GM12878 (cell line): Measurements from ENCODE around the gene N4BP2L2. TPM values are rescaled to one million over a fixed set of nuclear protein-coding genes. Genes with fewer than 3 reads are reported as not detected.

Experiments
- ATAC-seq: fragments of 200-7000 bp; cut with Tn5 transposase; 3 replicates; pipeline ENCODE4 v1.9.1; 2020; ENCODE audit warnings: mild to moderate bottlenecking, moderate library complexity
- BruUV-seq: library from RNA; stranded (reverse); fragments of 400-500 nt; replicated peaks from 2 replicates; lab custom pipeline; 2021; lab: Mats Ljungman, UMichigan
- CTCF ChIA-PET: fragments of 300-600 bp; sonication (Branson Sonifier 250); formaldehyde crosslinking; extraction: SDS; loops from one replicate; lab custom pipeline; 2021; ENCODE audit warnings: inconsistent platforms; lab: Yijun Ruan, JAX
- POLR2A ChIA-PET: fragments of 350-600 bp; formaldehyde crosslinking; extraction: SDS; loops from one replicate; lab custom pipeline; 2021; ENCODE audit warnings: inconsistent platforms; lab: Charles Lee
- RAD21 ChIA-PET: fragments of 300-600 bp; sonication (Branson Sonifier 250); formaldehyde crosslinking; loops from one replicate; lab custom pipeline; 2023; ENCODE audit warnings: antibody characterized with exemption; ENCODE audit not compliant: unreplicated experiment; lab: Charles Lee
- SMC1A ChIA-PET: fragments of 300-600 bp; sonication (Branson Sonifier 250); formaldehyde crosslinking; loops from one replicate; lab custom pipeline; 2023; ENCODE audit not compliant: unreplicated experiment, uncharacterized antibody; lab: Charles Lee
- DNase-seq: peaks from one replicate; pipeline ENCODE4 v3.0.0-alpha.2; 2011; ENCODE audit warnings: low read depth, low spot score
- FAIRE-seq: peaks from 3 replicates; lab custom pipeline; 2011; peaks lifted over from hg19 to GRCh38; lab: Jason Lieb, UNC
- H2AFZ ChIP-seq: 2 replicates; pipeline ENCODE4 v1.6.0; 2011; ENCODE audit warnings: low read depth, low read length, control low read depth; ENCODE audit not compliant: control insufficient read depth
- H3K27ac ChIP-seq: 2 replicates; pipeline ENCODE4 v1.5.1; 2011; ENCODE audit warnings: control low read depth; ENCODE audit not compliant: control insufficient read depth, insufficient read depth
- H3K27me3 ChIP-seq, 2 experiments: replicated peaks in 1 of 2; 2 replicates each; pipeline versions ENCODE4 v1.6.0 to v1.6.1; 2011; ENCODE audit warnings: low read length in 1 of 2; ENCODE audit not compliant: control insufficient read depth in 2 of 2, insufficient read depth in 2 of 2
- H3K36me3 ChIP-seq, 2 experiments: 2 replicates each; pipeline ENCODE4 v1.5.1; 2011; ENCODE audit warnings: low read length in 1 of 2; ENCODE audit not compliant: control insufficient read depth in 2 of 2, insufficient read depth in 2 of 2
- H3K4me1 ChIP-seq: 2 replicates; pipeline ENCODE4 v1.6.1; 2011; ENCODE audit warnings: mild to moderate bottlenecking, low read length, moderate library complexity, mixed read lengths; ENCODE audit not compliant: control insufficient read depth, insufficient read depth
- H3K4me2 ChIP-seq: 2 replicates; pipeline ENCODE4 v1.6.0; 2011; ENCODE audit warnings: control low read depth; ENCODE audit not compliant: control insufficient read depth, insufficient read depth
- H3K4me3 ChIP-seq: fragments of 200-600 bp; sonication (generic); 2 replicates; pipeline ENCODE4 v1.5.1; 2016
- H3K79me2 ChIP-seq: 2 replicates; pipeline ENCODE4 v1.6.0; 2011; ENCODE audit warnings: low read length; ENCODE audit not compliant: control insufficient read depth, insufficient read depth
- H3K9ac ChIP-seq: 2 replicates; pipeline ENCODE4 v1.8.0; 2011; ENCODE audit warnings: low read length, control low read depth, mixed read lengths; ENCODE audit not compliant: control insufficient read depth, insufficient read depth
- H3K9me3 ChIP-seq: replicated peaks from 3 replicates; pipeline ENCODE4 v1.5.1; 2011; ENCODE audit warnings: mild to moderate bottlenecking, low read length; ENCODE audit not compliant: control insufficient read depth, insufficient read depth
- H4K20me1 ChIP-seq: 2 replicates; pipeline ENCODE4 v1.6.0; 2011; ENCODE audit not compliant: control insufficient read depth, insufficient read depth
- CHD1 ChIP-seq: IDR thresholded peaks from 2 replicates; pipeline ENCODE4 v1.6.1; 2012; ENCODE audit warnings: low read depth, low read length, improper control_type of control experiment
- CTCF ChIP-seq, 3 experiments: IDR thresholded peaks in 2 of 3; conservative IDR thresholded peaks in 1 of 3; 2 replicates each; pipeline ENCODE4 v1.5.1; 2011; ENCODE audit warnings: low read depth in 3 of 3, low read length in 3 of 3, mild to moderate bottlenecking in 3 of 3, control low read depth in 2 of 3, moderate library complexity in 2 of 3, inconsistent platforms in 1 of 3, mixed read lengths in 1 of 3; ENCODE audit not compliant: control insufficient read depth in 2 of 3, insufficient read depth in 1 of 3; ENCODE audit errors: extremely low read depth in 1 of 3
- NFIC ChIP-seq: IDR thresholded peaks from 2 replicates; pipeline ENCODE4 v1.6.1; 2012; ENCODE audit warnings: low read depth, mild to moderate bottlenecking, inconsistent platforms, low read length, moderate library complexity
- PML ChIP-seq: IDR thresholded peaks from 2 replicates; pipeline ENCODE4 v1.6.1; 2012; ENCODE audit warnings: low read length, inconsistent platforms
- RAD21 ChIP-seq: IDR thresholded peaks from 2 replicates; pipeline ENCODE4 v1.6.1; 2011; ENCODE audit warnings: mild to moderate bottlenecking, low read depth, low read length, moderate library complexity; ENCODE audit not compliant: insufficient read depth
- SP1 ChIP-seq: IDR thresholded peaks from one replicate; pipeline ENCODE4 v1.6.1; 2011; ENCODE audit warnings: low read depth, low read length
- YY1 ChIP-seq: IDR thresholded peaks from 2 replicates; pipeline ENCODE4 v1.6.1; 2011; ENCODE audit warnings: low read depth, mild to moderate bottlenecking, low read length
- in situ Hi-C: fragments of 300-500 bp; cut with MboI; formaldehyde crosslinking; loops from 9 replicates; pipeline ENCODE4 v1.14.3; 2018; ENCODE audit warnings: mixed read lengths
- intact Hi-C: fragments of 100-400 bp; cut with micrococcal nuclease; formaldehyde crosslinking; loops from one replicate; pipeline ENCODE4 v1.14.2; 2022; ENCODE audit not compliant: unreplicated experiment
- polyA plus RNA-seq, 11 experiments: library from polyadenylated mRNA; depleted of rRNA in 4 of 11; unstranded in 6 of 11; stranded (reverse) in 5 of 11; fragments of >200 nt; fragmentation: Nextera tagmentation in 4 of 11; fragmentation: Illumina TruSeq in 1 of 11; extraction: Ambion mirVana in 4 of 11; extraction: Trizol in 1 of 11; gene quantifications; 1 replicate in 1 of 11; 2 replicates in 10 of 11; pipeline versions ENCODE4 v1.2.1 to v1.2.3, GENCODE V29; 2011 to 2016; ENCODE audit warnings: inconsistent platforms in 2 of 11, missing spikeins in 2 of 11, low read depth in 1 of 11
- total RNA-seq, 4 experiments: library from RNA; depleted of rRNA in 3 of 4; stranded (reverse); fragments of >200 nt in 3 of 4; fragmentation: Illumina TruSeq in 1 of 4; extraction: Trizol in 1 of 4; gene quantifications; 2 replicates each; pipeline versions ENCODE4 v1.2.1 to v1.2.3, GENCODE V29; 2013 to 2021

N4BP2L2 gene
- total and polyA plus RNA-seq, 10 of the 15 experiments (the other 5 are each of a cell fraction or from before 2014, with no cell fraction given), result 41.7 to 87.1 (median 61.2) TPM

GRCh38 chr13:32415019-32415418 is 123.6 kb downstream of the N4BP2L2 start:
- ATAC-seq, result peak; percentile 88
- Histone ChIP-seq H3K4me3 (no peak overlapping the region), H3K27ac (no peak overlapping the region), H3K9me3 (peaks cover 6% of the 10 kb centered on the region; the same call in 1 of the 3 replicates), H4K20me1 (no peaks in the 10 kb centered on the region), H2AFZ (no peak overlapping the region), H3K27me3 (no peaks in the 10 kb centered on the region), H3K4me2 (no peak overlapping the region), H3K4me1 (no peaks in the 10 kb centered on the region), H3K9ac (no peak overlapping the region), H3K36me3 (peaks cover 0 to 1% of the 10 kb centered on the region in 2 experiments; a peak in 1 of 4 replicates), H3K79me2 (no peaks in the 10 kb centered on the region)
- DNase-seq, result no peak
- BruUV-seq, result no TSS peak
- CTCF ChIA-PET, result interaction anchor here (0.9 to 1.9 kb wide), 10 partner anchors 8 to 109 kb away, joined by 3 to 4 read pairs (median 3); no protein-coding TSS in a partner anchor
- intact Hi-C loops, result no loop called here
- FAIRE-seq, result peak; percentile 7
- in situ Hi-C loops, result no loop called here
- RAD21 ChIA-PET, result no interaction called here
- SMC1A ChIA-PET, result interaction anchor here (1.1 to 2.2 kb wide), 2 partner anchors 11 to 13 kb away, joined by 3 to 4 read pairs; no protein-coding TSS in a partner anchor
- POLR2A ChIA-PET, result no interaction called here
- TF ChIP-seq NFIC (no peak), RAD21 (0 out of 2 replicates have a peak, but pooled peaks have one; percentile 20), PML (no peak), CTCF (IDR thresholded peaks at IDR 0.05 in 2 of 3, conservative IDR thresholded peaks at IDR 0.05 in 1 of 3; ENCODE audit: control insufficient read depth in 2 of 3, extremely low read depth in 1 of 3, insufficient read depth in 1 of 3, low read depth in 3 of 3, low read length in 3 of 3) (peak; percentile 35 to 63 (median 60); a peak in 5 of 6 replicates), SP1 (no peak), YY1 (peak; percentile 58; the same call in 1 of the 2 replicates), CHD1 (no peak)
